Urinary bladder (tissue), 4 donors: ENCODE measurements around the gene CHAC2. TPM values are rescaled to one million over a fixed set of nuclear protein-coding genes. Genes with fewer than 3 reads are reported as not detected.
A peak's percentile ranks its signal among the peaks of the same experiment; 100 is the strongest.
"Not testable (repeated sequence)": the region's sequence is repeated elsewhere in the genome, so short reads cannot be mapped to it uniquely, and the experiment has no call there.

Experiments used
- DNase-seq: peaks from one replicate; pipeline ENCODE4 v3.0.0-alpha.2; 2015; ENCODE audit errors: extremely low spot score
- H3K27ac ChIP-seq: one replicate; pipeline ENCODE4 v1.5.1; 2013; ENCODE audit warnings: low read depth, mild to moderate bottlenecking, moderate library complexity
- H3K36me3 ChIP-seq: one replicate; pipeline ENCODE4 v1.6.1; 2013; ENCODE audit warnings: mild to moderate bottlenecking, moderate library complexity; ENCODE audit not compliant: insufficient read depth
- H3K4me1 ChIP-seq: one replicate; pipeline ENCODE4 v1.6.1; 2013; ENCODE audit warnings: mild to moderate bottlenecking, moderate library complexity; ENCODE audit not compliant: insufficient read depth
- H3K4me3 ChIP-seq: one replicate; pipeline ENCODE4 v1.5.1; 2013; ENCODE audit warnings: low read depth, low read length
- WGBS: extraction: QIAGEN DNeasy Blood & Tissue Kit; methylation state at CpG from one replicate; pipeline ENCODE4 v1.1.7; 2013; 5-methylcytosine and 5-hydroxymethylcytosine counted together
- polyA plus RNA-seq: library from polyadenylated mRNA; stranded (reverse); fragments of 200-250 nt; gene quantifications from one replicate; pipeline ENCODE4 v1.2.3, GENCODE V29; 2013
- total RNA-seq: library from RNA; depleted of rRNA; stranded (reverse); fragments of >200 nt; gene quantifications from one replicate; pipeline ENCODE4 v1.2.3, GENCODE V29; 2014
- donor health status: healthy with polysubstance abuse.
- donor health status: healthy.

CHAC2 gene
- total RNA-seq = 2.3 TPM
- 1.4 TPM for polyA plus RNA-seq

- peak within 1 kb of the TSS; percentile 90 for H3K4me3 ChIP-seq
- no peak within 1 kb of the TSS for H3K27ac ChIP-seq
- WGBS = under 1% methylated on average over 46 of the region's 46 CpGs
- DNase-seq = peak; percentile 49
- no peaks in the 10 kb centered on the region for H3K4me1 ChIP-seq
- H3K36me3 ChIP-seq = peaks cover 3% of the 10 kb centered on the region
Measured at GRCh38 chr2:53767405-53768241, at the start of gene CHAC2. Gene CHAC2 (plus strand): TSS chr2:53767804. CDS start chr2:53767887, 83 bp downstream.

GRCh38 chr2:53720944-53721343, 46.7 kb upstream of the CHAC2 start:
- not testable (repeated sequence) for H3K4me3 ChIP-seq, DNase-seq, H3K27ac ChIP-seq, H3K4me1 ChIP-seq, H3K36me3 ChIP-seq
- WGBS = 99% methylated on average over 3 of the region's 3 CpGs

GRCh38 chr2:53724536-53724935, 43.1 kb upstream of the CHAC2 start:
- no peak overlapping the region for H3K4me3 ChIP-seq
- WGBS = 95% methylated on average over 2 of the region's 2 CpGs
- H3K36me3 ChIP-seq = no peaks in the 10 kb centered on the region
- no peak for DNase-seq
- no peak overlapping the region for H3K27ac ChIP-seq
- H3K4me1 ChIP-seq = no peaks in the 10 kb centered on the region

- WGBS = 93% methylated on average over 4 of the region's 4 CpGs
- no peaks in the 10 kb centered on the region for H3K36me3 ChIP-seq
- H3K4me1 ChIP-seq = no peaks in the 10 kb centered on the region
- H3K27ac ChIP-seq = no peak overlapping the region
- no peak for DNase-seq
- H3K4me3 ChIP-seq = no peak overlapping the region
Measured at GRCh38 chr2:53725662-53726061, 41.9 kb upstream of the CHAC2 start.

GRCh38 chr2:53727921-53728320, 39.7 kb upstream of the CHAC2 start:
- Histone ChIP-seq H3K36me3 (no peaks in the 10 kb centered on the region), H3K27ac (no peak overlapping the region), H3K4me1 (no peaks in the 10 kb centered on the region), H3K4me3 (no peak overlapping the region)
- no peak for DNase-seq
- 89% methylated on average over 3 of the region's 3 CpGs for WGBS

- 78% methylated on average over 1 of the region's 1 CpG for WGBS
Measured at GRCh38 chr2:53729143-53729762, 38.4 kb upstream of the CHAC2 start.

GRCh38 chr2:53737091-53737490, 30.5 kb upstream of the CHAC2 start:
- 97% methylated on average over 5 of the region's 5 CpGs for WGBS
- H3K4me1 ChIP-seq = no peaks in the 10 kb centered on the region
- H3K27ac ChIP-seq = no peak overlapping the region
- DNase-seq = no peak
- no peak overlapping the region for H3K4me3 ChIP-seq
- no peaks in the 10 kb centered on the region for H3K36me3 ChIP-seq

More at GRCh38 chr2:53729143-53729762, 38.4 kb upstream of the CHAC2 start:
- no peaks in the 10 kb centered on the region for H3K36me3 ChIP-seq
- H3K4me3 ChIP-seq = no peak overlapping the region
- H3K27ac ChIP-seq = no peak overlapping the region
- no peak for DNase-seq
- no peaks in the 10 kb centered on the region for H3K4me1 ChIP-seq

- Histone ChIP-seq H3K36me3 (no peaks in the 10 kb centered on the region), H3K4me3 (no peak overlapping the region)
- 89% methylated on average over 1 of the region's 1 CpG for WGBS
Measured at GRCh38 chr2:53739032-53739431, 28.6 kb upstream of the CHAC2 start.

GRCh38 chr2:53740170-53740569, 27.4 kb upstream of the CHAC2 start:
- peak; percentile 2 for DNase-seq
- Histone ChIP-seq H3K36me3 (no peaks in the 10 kb centered on the region), H3K27ac (no peak overlapping the region), H3K4me1 (no peaks in the 10 kb centered on the region), H3K4me3 (no peak overlapping the region)

More at GRCh38 chr2:53739032-53739431, 28.6 kb upstream of the CHAC2 start:
- Histone ChIP-seq H3K27ac (no peak overlapping the region), H3K4me1 (no peaks in the 10 kb centered on the region)
- DNase-seq = no peak

GRCh38 chr2:53744395-53745065, 23.1 kb upstream of the CHAC2 start:
- WGBS = 94% methylated on average over 2 of the region's 2 CpGs
- Histone ChIP-seq H3K4me3 (no peak overlapping the region), H3K27ac (no peak overlapping the region), H3K36me3 (no peaks in the 10 kb centered on the region), H3K4me1 (no peaks in the 10 kb centered on the region)
- no peak for DNase-seq

- DNase-seq = no peak
- 77% methylated on average over 4 of the region's 4 CpGs for WGBS
- Histone ChIP-seq H3K36me3 (no peaks in the 10 kb centered on the region), H3K4me1 (no peaks in the 10 kb centered on the region), H3K27ac (no peak overlapping the region), H3K4me3 (no peak overlapping the region)
Measured at GRCh38 chr2:53750041-53750768, 17.4 kb upstream of the CHAC2 start.

GRCh38 chr2:53751728-53752127, 15.9 kb upstream of the CHAC2 start:
- Histone ChIP-seq H3K4me1 (no peaks in the 10 kb centered on the region), H3K27ac (no peak overlapping the region), H3K4me3 (no peak overlapping the region), H3K36me3 (no peaks in the 10 kb centered on the region)
- WGBS = 78% methylated on average over 1 of the region's 1 CpG
- DNase-seq = no peak

- no peak overlapping the region for H3K4me3 ChIP-seq
- WGBS = 79% methylated on average over 4 of the region's 4 CpGs
- no peaks in the 10 kb centered on the region for H3K36me3 ChIP-seq
- H3K27ac ChIP-seq = no peak overlapping the region
- no peaks in the 10 kb centered on the region for H3K4me1 ChIP-seq
- DNase-seq = no peak
Measured at GRCh38 chr2:53752385-53752784, 15.2 kb upstream of the CHAC2 start.
